Measurements from ENCODE around the gene EPHA2. TPM values are rescaled to one million over a fixed set of nuclear protein-coding genes. Genes with fewer than 3 reads are reported as not detected.

Gene EPHA2
- polyA plus RNA-seq, 2 of the 4 experiments (the other 2 are of a cell fraction) = 59.3 to 93.2 TPM

- 90% methylated on average over 15 of the region's 18 CpGs for WGBS (ENCODE audit: missing lambda C conversion rate)
- no peak for DNase-seq (ENCODE audit: low read depth in 1 of 2, low spot score in 1 of 2)
- TF ChIP-seq POLR2AphosphoS2 (conservative IDR thresholded peaks at IDR 0.05; ENCODE audit: low read length) (0 out of 2 replicates have a peak, but pooled peaks have one; percentile 40), USF2 (IDR thresholded peaks at IDR 0.05) (no peak)
- ATAC-seq = no peak
- no peak overlapping the region for H3K4me2 ChIP-seq
- ChIA-PET POLR2A (no interaction called here), CTCF (interaction anchor here (0.7 to 6.1 kb wide), 5 partner anchors 12 to 112 kb away, joined by 3 to 37 read pairs (median 9); partner anchors contain the start of gene CPLANE2)
- H3K9me3 ChIP-seq = no peaks in the 10 kb centered on the region
- H3K27ac ChIP-seq = peak overlapping the region in 1 of 2 experiments; percentile 13; a peak in 1 of 6 replicates
- peaks cover 65% of the 10 kb centered on the region for H3K4me1 ChIP-seq
- no peak for FAIRE-seq
- no peak overlapping the region for H3K4me3 ChIP-seq
These were observed 31.3 kb downstream of the EPHA2 start for GRCh38 chr1:16124377-16125087.

- ATAC-seq = no peak
- no peak for TF ChIP-seq EHMT2 (IDR thresholded peaks at IDR 0.05; ENCODE audit: low read depth)
- TF ChIP-seq ZFP36 (IDR thresholded peaks at IDR 0.05; ENCODE audit: borderline replicate concordance, partially characterized antibody) = peak; percentile 59
- Histone ChIP-seq H3K4me1 (peaks cover 57% of the 10 kb centered on the region), H3K27ac (peak overlapping the region in 1 of 2 experiments; percentile 57; a peak in 3 of 6 replicates), H3K9me3 (no peaks in the 10 kb centered on the region), H3K4me2 (no peak overlapping the region; the same call in 2 of the 3 replicates), H3K4me3 (no peak overlapping the region)
- WGBS (ENCODE audit: missing lambda C conversion rate) = 90% methylated on average over 6 of the region's 6 CpGs
- DNase-seq (ENCODE audit: low read depth in 1 of 2, low spot score in 1 of 2) = no peak
- ChIA-PET CTCF (interaction anchor here (1.9 to 6.1 kb wide), 3 partner anchors 40 to 65 kb away, joined by 9 to 37 read pairs (median 21); no protein-coding TSS in a partner anchor), POLR2A (no interaction called here)
- FAIRE-seq = no peak
These were observed 33.0 kb downstream of the EPHA2 start for GRCh38 chr1:16122916-16123315.

- no peak overlapping the region for H3K4me3 ChIP-seq
- TF ChIP-seq POLR2A (IDR thresholded peaks at IDR 0.05; ENCODE audit: low read length) = no peak
- peak; percentile 7; the same call in 1 of the 2 replicates for TF ChIP-seq PBX3 (IDR thresholded peaks at IDR 0.05)
- TF ChIP-seq MAX (IDR thresholded peaks at IDR 0.05) = 0 out of 2 replicates have a peak, but pooled peaks have one; percentile 36
- ATAC-seq = peak in 1 of 2 experiments; percentile 3; a peak in 2 of 6 replicates
- 58% methylated on average over 3 of the region's 4 CpGs for WGBS (ENCODE audit: missing lambda C conversion rate)
- peak overlapping the region; percentile 32 for H3K4me2 ChIP-seq
- H3K4me1 ChIP-seq = peaks cover 57% of the 10 kb centered on the region
- no peak for DNase-seq (ENCODE audit: low read depth in 1 of 2, low spot score in 1 of 2)
- no peak for FAIRE-seq
- CTCF ChIA-PET = interaction anchor here (1.0 to 6.1 kb wide), 6 partner anchors 19 to 65 kb away, joined by 3 to 37 read pairs (median 8); no protein-coding TSS in a partner anchor
- POLR2A ChIA-PET = no interaction called here
- H3K9me3 ChIP-seq = no peaks in the 10 kb centered on the region
- H3K27ac ChIP-seq = peak overlapping the region; percentile 16 to 57; a peak in 4 of 6 replicates
These were observed 33.5 kb downstream of the EPHA2 start for GRCh38 chr1:16122350-16122881.

DNA sequence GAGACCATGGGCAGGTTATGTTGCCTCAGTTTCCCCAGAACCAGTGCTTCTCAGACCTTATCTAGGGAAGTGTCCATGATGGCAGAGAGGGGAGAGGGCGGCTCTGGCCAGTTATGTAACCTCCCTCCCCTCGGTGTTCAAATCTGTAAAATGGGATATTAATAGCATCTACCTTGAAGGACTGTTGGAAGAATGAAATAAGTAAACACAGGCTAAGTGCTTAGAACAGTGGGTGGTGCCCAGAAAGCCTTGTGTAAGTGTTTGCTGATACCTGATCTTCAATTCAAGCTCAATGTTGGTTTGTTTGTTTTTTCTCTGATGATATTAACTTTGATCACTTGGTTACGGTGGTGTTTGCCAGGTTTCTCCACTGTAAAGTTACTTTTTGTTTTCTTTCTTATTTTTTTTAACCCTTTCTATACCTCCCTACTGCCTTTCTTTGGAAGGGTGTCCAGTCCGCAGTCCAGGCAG is 34.9 kb downstream of the EPHA2 start:
- Histone ChIP-seq H3K4me1 (peaks cover 57% of the 10 kb centered on the region), H3K27ac (peak overlapping the region; percentile 13 to 62; a peak in 3 of 6 replicates), H3K4me3 (no peak overlapping the region), H3K9me3 (no peaks in the 10 kb centered on the region), H3K4me2 (peak overlapping the region; percentile 32)
- no peak for FAIRE-seq
- WGBS (ENCODE audit: missing lambda C conversion rate) = 26% methylated on average over 4 of the region's 4 CpGs
- CTCF ChIA-PET = interaction anchor here (1.4 to 7.6 kb wide), 8 partner anchors 13 to 67 kb away, joined by 3 to 55 read pairs (median 6); no protein-coding TSS in a partner anchor
- TF ChIP-seq GATA3 (IDR thresholded peaks at IDR 0.05; ENCODE audit: borderline replicate concordance) = peak; percentile 70
- no peak for TF ChIP-seq CBX2 (IDR thresholded peaks at IDR 0.05; ENCODE audit: borderline replicate concordance, low read depth)
- TF ChIP-seq FOSB (CRISPR knock-in tag; IDR thresholded peaks at IDR 0.05) = 0 out of 2 replicates have a peak, but pooled peaks have one; percentile 8
- TF ChIP-seq KDM1A (IDR thresholded peaks at IDR 0.05; ENCODE audit: low read depth) = peak; percentile 59; the same call in 1 of the 2 replicates
- 0 out of 2 replicates have a peak, but pooled peaks have one; percentile 26 for TF ChIP-seq POLR2AphosphoS2 (conservative IDR thresholded peaks at IDR 0.05; ENCODE audit: low read length)
- TF ChIP-seq HDAC2 (IDR thresholded peaks at IDR 0.05) = no peak
- no peak for TF ChIP-seq MYC (IDR thresholded peaks at IDR 0.05; ENCODE audit: borderline replicate concordance, low read length)
- peak; percentile 17; the same call in 1 of the 2 replicates for TF ChIP-seq MAX (IDR thresholded peaks at IDR 0.05)
- TF ChIP-seq JUN (IDR thresholded peaks at IDR 0.05) = peak; percentile 42 to 61; a peak in 2 of 5 replicates
- peak in 1 of 2 experiments; percentile 72; a peak in 3 of 4 replicates for TF ChIP-seq CEBPB (IDR thresholded peaks at IDR 0.05)
- POLR2A ChIA-PET = interaction anchor here (0.6 to 1.2 kb wide), 3 partner anchors 18 to 288 kb away, joined by 3 to 5 read pairs (median 3); no protein-coding TSS in a partner anchor
- peak in 1 of 2 experiments; percentile 88 for DNase-seq (ENCODE audit: low read depth in 1 of 2, low spot score in 1 of 2)
- ATAC-seq = peak; percentile 27 to 56; a peak in 4 of 6 replicates

Data from A549 (cell line).